Activated naive CD8-positive, alpha-beta T cell treated with anti-CD3 and anti-CD28 coated beads for 36 hours (primary cell): Measurements from ENCODE around the gene RASA4B. TPM values are rescaled to one million over a fixed set of nuclear protein-coding genes. Genes with fewer than 3 reads are reported as not detected.
A peak's percentile ranks its signal among the peaks of the same experiment; 100 is the strongest.

ENCODE experiments used
- DNase-seq: peaks from one replicate; pipeline ENCODE4 v3.0.0; 2021
- H3K27ac Mint-ChIP-seq: one replicate; pipeline ENCODE4 v1.8.0; 2022; ENCODE audit warnings: mild to moderate bottlenecking, moderate library complexity, mixed read lengths
- H3K27me3 Mint-ChIP-seq: one replicate; pipeline ENCODE4 v1.8.0; 2022; ENCODE audit warnings: mild to moderate bottlenecking, mixed read lengths
- H3K36me3 Mint-ChIP-seq: one replicate; pipeline ENCODE4 v1.8.0; 2021; ENCODE audit warnings: mild to moderate bottlenecking, mixed read lengths
- H3K4me1 Mint-ChIP-seq: one replicate; pipeline ENCODE4 v1.8.0; 2021; ENCODE audit warnings: mixed read lengths
- H3K4me3 Mint-ChIP-seq: one replicate; pipeline ENCODE4 v1.8.0; 2022; ENCODE audit warnings: mild to moderate bottlenecking, moderate library complexity, mixed read lengths
- H3K9me3 Mint-ChIP-seq: one replicate; pipeline ENCODE4 v1.8.0; 2022; ENCODE audit warnings: mixed read lengths
- total RNA-seq, 2 experiments: library from RNA; stranded (reverse); gene quantifications; one replicate each; pipeline ENCODE4 v1.2.3, GENCODE V29; 2021

The RASA4B gene
- total RNA-seq, 2 experiments from 2014 or later = 23.6 to 25.2 TPM

GRCh38 chr7:102469972-102470825 is 47.4 kb downstream of the RASA4B start:
- H3K27ac Mint-ChIP-seq = no peak overlapping the region
- H3K4me3 Mint-ChIP-seq = no peak overlapping the region
- no peaks in the 10 kb centered on the region for H3K36me3 Mint-ChIP-seq
- no peaks in the 10 kb centered on the region for H3K9me3 Mint-ChIP-seq
- no peak for DNase-seq
- H3K27me3 Mint-ChIP-seq = no peaks in the 10 kb centered on the region
- H3K4me1 Mint-ChIP-seq = peaks cover 12% of the 10 kb centered on the region

DNA sequence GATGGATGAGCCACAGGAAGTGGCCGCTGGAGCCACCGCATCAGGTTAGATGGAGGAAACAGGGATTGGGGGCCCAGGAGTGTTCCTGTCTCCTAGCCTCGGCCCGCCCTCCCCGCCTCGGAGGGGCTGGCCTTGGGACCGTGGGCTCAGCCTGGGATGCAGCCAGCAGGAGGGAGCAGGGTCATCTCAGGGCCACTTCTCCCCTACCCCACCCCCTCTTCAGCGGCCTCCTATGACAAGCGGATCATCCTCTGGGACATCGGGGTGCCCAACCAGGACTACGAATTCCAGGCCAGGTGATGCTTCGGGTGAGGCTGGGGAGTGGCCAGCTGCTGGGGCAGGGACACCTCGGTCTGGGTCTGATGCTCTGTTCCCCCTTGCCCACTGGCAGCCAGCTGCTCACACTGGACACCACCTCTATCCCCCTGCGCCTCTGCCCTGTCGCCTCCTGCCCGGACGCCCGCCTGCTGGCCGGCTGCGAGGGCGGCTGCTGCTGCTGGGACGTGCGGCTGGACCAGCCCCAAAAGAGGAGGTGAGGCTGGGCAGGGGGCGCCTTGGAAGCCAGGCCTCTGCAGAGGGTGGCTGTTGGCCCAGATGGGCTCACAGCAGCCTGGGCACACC is 48.1 kb downstream of the RASA4B start:
- Mint-ChIP-seq H3K27ac (no peak overlapping the region), H3K4me1 (peaks cover 12% of the 10 kb centered on the region)
- DNase-seq = no peak

DNA sequence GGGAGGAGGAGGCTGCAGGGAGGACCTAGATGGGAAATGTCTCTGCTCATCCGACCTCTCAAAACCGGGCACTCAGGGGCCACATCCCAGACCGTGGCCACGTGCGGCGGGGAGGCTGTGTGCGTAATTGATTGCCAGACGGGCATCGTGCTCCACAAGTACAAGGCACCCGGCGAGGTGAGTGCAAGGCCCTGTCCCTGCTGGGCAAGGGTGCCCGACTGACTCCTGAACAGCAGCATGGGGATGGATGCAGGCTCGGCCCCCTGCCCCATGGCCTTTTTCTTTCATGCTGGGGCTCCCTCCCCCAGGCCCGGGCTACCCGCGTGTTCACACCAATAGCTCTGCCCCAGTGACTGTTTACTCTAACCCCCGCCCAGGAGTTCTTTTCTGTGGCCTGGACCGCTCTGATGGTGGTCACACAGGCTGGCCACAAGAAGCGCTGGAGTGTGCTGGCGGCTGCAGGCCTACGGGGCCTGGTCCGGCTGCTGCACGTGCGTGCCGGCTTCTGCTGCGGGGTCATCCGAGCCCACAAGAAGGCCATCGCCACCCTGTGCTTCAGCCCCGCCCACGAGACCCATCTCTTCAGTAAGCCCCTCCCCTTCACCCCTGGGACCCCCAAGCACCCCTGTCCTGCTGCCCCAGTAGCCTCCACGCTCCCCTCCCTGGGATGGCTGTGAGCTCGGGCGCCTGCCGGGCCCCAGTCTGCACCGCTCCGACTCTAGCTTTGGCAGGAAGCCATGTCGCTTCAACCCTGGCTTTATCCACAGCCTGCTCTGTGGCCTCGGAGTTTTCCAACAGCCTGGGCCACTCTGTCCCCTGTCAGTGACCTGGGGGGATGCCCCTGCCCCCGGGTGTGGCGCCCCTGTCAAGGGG is 48.9 kb downstream of the RASA4B start:
- DNase-seq = no peak
- Mint-ChIP-seq H3K4me3 (no peak overlapping the region), H3K36me3 (no peaks in the 10 kb centered on the region), H3K4me1 (peaks cover 16% of the 10 kb centered on the region), H3K27me3 (no peaks in the 10 kb centered on the region), H3K27ac (no peak overlapping the region), H3K9me3 (no peaks in the 10 kb centered on the region)

More for the DNA sequence above, 48.1 kb downstream of the RASA4B start:
- Mint-ChIP-seq H3K27me3 (no peaks in the 10 kb centered on the region), H3K36me3 (no peaks in the 10 kb centered on the region), H3K9me3 (no peaks in the 10 kb centered on the region), H3K4me3 (no peak overlapping the region)

- H3K9me3 Mint-ChIP-seq = no peaks in the 10 kb centered on the region
- no peak for DNase-seq
- H3K4me3 Mint-ChIP-seq = no peak overlapping the region
- H3K27me3 Mint-ChIP-seq = no peaks in the 10 kb centered on the region
- H3K4me1 Mint-ChIP-seq = peaks cover 20% of the 10 kb centered on the region
- no peak overlapping the region for H3K27ac Mint-ChIP-seq
- H3K36me3 Mint-ChIP-seq = no peaks in the 10 kb centered on the region
Measured at GRCh38 chr7:102467581-102468477, 49.7 kb downstream of the RASA4B start.

DNA sequence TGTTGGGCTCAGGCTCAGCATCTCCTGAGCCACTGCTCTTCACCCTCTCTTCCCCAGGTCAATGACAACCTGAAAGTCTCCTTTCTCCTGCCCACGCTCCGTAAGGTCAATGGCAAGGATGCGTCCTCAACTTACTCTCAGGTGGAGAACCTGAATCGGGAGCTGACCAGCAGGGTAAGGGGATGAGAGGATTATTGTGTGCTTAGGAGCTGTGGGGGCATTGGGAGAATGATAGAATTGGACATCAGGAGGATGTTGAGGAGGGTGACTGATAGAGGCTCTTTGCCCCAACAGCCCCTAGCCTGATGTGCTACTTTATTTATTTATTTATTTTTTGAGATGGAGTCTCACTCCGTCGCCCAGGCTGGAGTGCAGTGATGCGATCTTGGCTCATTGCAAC is 51.5 kb downstream of the RASA4B start:
- DNase-seq = no peak
- H3K27me3 Mint-ChIP-seq = no peaks in the 10 kb centered on the region
- H3K36me3 Mint-ChIP-seq = no peaks in the 10 kb centered on the region
- H3K4me3 Mint-ChIP-seq = peak overlapping the region; percentile 93
- H3K4me1 Mint-ChIP-seq = peaks cover 20% of the 10 kb centered on the region
- no peaks in the 10 kb centered on the region for H3K9me3 Mint-ChIP-seq
- H3K27ac Mint-ChIP-seq = no peak overlapping the region

DNA sequence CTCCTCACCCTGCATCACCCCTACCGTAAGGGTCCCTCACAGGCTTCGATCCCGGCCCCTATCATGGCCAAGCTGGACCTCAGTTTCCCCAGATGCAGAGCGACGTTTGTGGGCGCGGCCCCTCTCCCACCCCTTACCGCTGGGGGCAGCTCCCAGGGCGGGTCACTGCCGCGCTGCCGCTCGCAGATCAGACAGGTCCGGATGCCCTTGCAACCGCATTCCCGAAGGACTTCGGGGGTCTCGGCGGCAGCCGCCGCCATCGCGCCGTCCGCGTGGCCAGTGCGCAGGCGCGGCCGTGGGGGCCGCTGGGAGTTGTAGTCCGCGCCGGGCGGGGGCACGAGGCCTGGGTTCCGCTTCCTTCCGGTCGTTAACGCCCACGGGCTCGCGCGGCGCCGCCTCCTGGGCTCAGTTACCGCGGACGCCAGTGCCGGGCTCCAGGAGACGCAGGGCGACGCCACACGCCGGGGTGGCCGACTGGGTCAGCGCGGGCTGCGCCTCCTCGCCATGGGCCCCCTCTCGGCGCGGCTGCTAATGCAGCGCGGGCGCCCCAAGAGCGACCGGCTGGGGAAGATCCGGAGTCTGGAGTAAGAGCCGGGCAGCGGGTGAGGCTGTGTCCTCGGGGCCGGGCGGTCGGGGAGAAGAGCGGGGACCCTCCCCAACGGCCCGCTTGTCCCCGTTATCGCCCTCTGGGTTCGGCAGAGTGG is 52.8 kb downstream of the RASA4B start, which contains the start of the genes ALKBH4 and LRWD1:
Gene ALKBH4, minus strand, starts transcription at position 287 of the 704 bp plus-strand sequence. Its CDS starts 27 bp downstream, at position 260.
Gene LRWD1, plus strand, starts transcription at position 408 of the 704 bp plus-strand sequence. Its CDS starts 97 bp downstream, at position 505.
- Mint-ChIP-seq H3K4me1 (peaks cover 20% of the 10 kb centered on the region), H3K36me3 (no peaks in the 10 kb centered on the region), H3K9me3 (no peaks in the 10 kb centered on the region), H3K4me3 (peak within 1 kb of the TSS; percentile 93), H3K27ac (peak within 1 kb of the TSS; percentile 81), H3K27me3 (no peaks in the 10 kb centered on the region)
- peak; percentile 98 for DNase-seq

DNA sequence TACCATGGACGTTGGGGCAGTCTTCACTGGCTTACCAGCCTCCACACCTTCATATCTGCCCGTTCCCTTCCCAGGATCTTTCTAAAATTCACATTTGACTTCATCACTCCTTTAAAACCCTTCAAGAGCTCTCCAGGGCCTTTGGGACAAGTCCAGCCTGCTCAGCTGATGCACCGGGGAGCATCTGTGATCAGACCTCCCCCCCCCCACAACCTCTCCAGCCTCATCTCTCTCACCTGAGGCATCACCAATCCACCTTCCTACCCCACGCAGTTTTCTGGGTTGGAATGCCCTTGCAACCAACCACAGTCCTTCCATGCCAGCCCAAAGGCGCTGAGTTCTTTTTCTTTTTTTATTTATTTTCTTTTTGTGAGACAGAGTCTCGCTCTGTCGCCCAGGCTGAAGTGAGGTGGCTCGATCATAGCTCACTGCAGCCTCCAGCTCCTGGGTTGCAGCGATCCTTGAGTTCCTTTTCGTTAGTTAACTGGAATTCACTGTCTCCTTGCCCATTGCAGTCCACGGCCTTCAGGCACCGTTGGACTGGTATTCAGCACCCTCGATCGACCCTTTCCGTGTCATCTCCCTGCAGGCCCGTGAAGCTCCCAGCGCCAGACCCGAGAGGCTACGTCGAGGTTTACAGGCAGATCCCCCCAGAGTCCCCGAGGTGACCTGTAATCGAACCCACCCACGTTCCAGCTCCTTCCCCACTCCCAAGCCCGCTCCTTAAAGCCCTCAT is 53.6 kb downstream of the RASA4B start:
- Mint-ChIP-seq H3K27ac (peak overlapping the region; percentile 81), H3K27me3 (no peaks in the 10 kb centered on the region), H3K4me1 (peaks cover 20% of the 10 kb centered on the region), H3K9me3 (no peaks in the 10 kb centered on the region), H3K36me3 (no peaks in the 10 kb centered on the region), H3K4me3 (peak overlapping the region; percentile 93)
- DNase-seq = no peak

DNA sequence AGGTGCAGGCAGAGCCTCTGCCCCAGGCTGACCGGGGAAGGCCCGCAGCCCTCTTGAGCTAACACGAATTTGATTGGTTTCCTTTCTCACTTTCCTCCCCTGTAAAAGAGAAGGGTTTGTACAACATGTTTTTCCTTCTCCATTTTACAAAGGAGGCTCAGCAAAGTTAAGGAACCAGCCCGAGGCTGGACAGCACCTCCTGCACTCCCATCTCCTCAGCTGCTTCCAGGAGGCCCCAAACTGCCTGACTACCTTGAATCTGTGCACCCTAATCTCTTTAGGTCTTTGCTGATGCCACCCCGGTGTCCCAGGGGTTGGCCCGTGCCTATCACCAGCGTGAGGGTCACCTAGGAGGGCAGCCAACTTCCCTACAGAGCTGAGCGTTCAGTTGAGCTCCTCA is 57.1 kb downstream of the RASA4B start:
- H3K27me3 Mint-ChIP-seq = no peaks in the 10 kb centered on the region
- peaks cover 2% of the 10 kb centered on the region for H3K36me3 Mint-ChIP-seq
- no peak overlapping the region for H3K4me3 Mint-ChIP-seq
- no peak for DNase-seq
- peak overlapping the region; percentile 19 for H3K27ac Mint-ChIP-seq
- peaks cover 8% of the 10 kb centered on the region for H3K4me1 Mint-ChIP-seq
- H3K9me3 Mint-ChIP-seq = no peaks in the 10 kb centered on the region

DNA sequence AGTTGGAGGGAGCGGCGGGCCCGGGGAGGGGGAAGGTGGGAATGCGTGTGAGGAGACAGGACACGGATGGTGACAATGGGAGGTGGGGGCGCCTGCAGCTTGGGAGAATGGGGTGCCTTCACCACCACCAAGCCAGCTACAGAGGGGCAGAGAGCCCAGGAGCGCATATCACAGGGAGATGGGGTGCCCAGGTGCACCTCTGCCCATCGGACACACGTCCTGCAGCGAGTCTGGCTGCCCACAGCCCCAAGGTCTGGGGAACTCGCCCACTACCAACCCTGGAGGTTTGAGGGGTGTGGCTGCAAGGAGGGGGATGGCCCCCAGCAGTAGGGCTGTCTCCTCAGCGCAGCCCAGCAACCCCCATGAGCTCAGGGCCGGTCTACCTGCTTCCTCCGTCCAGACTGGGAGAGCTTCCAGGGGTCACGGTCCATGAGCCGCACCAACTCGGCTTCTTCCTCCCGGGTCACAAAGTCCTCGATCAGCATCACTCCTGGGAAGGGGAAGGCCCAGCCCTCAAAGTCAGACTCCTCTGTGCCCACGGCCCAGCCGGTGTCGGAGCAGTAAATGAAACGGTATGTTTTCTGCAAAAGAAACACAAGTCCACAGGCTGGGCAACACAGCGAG is 58.2 kb downstream of the RASA4B start:
- Mint-ChIP-seq H3K9me3 (no peaks in the 10 kb centered on the region), H3K36me3 (peaks cover 2% of the 10 kb centered on the region), H3K4me3 (no peak overlapping the region), H3K27me3 (no peaks in the 10 kb centered on the region), H3K27ac (no peak overlapping the region), H3K4me1 (peaks cover 7% of the 10 kb centered on the region)
- no peak for DNase-seq

DNA sequence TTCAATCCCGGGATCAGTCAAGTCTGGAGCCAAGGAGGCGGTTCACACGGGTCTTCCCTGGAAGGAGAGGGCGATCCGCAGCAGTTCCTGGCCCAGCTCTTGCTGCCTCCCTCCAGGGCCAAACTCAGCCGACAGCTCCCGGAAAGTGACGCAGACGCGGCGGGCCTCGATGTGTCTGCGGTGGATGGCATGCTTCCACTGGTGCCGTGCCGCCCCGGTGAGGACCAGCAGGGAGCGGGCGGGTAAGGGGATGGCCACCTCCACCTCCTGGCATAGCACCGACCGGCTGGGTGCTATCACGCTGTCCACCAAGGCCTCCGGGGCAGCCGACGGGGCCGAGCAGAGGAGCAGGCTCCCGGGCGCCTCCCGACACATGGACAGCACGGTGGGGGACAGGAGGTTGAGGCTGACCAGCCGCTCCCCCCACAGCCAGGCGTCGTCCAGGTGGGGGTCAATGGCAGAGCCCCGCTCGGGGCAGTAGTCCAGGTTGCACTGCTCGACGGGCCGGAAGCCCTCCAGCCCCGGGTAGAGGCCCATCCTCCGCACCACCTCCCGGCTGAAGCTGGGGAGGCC is 60.1 kb downstream of the RASA4B start:
- no peaks in the 10 kb centered on the region for H3K4me1 Mint-ChIP-seq
- H3K27me3 Mint-ChIP-seq = no peaks in the 10 kb centered on the region
- H3K27ac Mint-ChIP-seq = no peak overlapping the region
- DNase-seq = no peak
- H3K36me3 Mint-ChIP-seq = peaks cover 2% of the 10 kb centered on the region
- H3K9me3 Mint-ChIP-seq = no peaks in the 10 kb centered on the region
- no peak overlapping the region for H3K4me3 Mint-ChIP-seq

DNA sequence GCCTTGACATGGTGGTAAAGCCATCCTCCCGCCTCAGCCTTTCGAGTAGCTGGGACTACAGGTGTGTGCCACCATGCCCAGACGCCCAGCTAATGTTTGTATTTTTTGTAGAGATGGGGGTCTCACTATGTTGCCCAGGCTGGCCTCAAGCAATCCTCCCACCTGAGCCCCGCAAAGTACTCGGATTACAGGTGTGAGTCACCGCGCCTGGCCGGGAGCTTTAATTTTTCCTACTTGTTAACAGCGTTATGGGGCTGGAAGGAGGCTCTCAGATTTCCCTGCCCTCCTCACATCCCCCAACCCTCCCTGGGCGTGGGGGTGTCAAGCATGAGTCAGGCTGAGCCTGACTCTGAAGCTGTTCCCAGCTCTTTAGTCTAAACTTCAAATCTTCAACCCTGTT is 61.2 kb downstream of the RASA4B start:
- H3K9me3 Mint-ChIP-seq = no peaks in the 10 kb centered on the region
- peaks cover 2% of the 10 kb centered on the region for H3K36me3 Mint-ChIP-seq
- H3K4me3 Mint-ChIP-seq = no peak overlapping the region
- no peak for DNase-seq
- no peak overlapping the region for H3K27ac Mint-ChIP-seq
- no peaks in the 10 kb centered on the region for H3K4me1 Mint-ChIP-seq
- H3K27me3 Mint-ChIP-seq = no peaks in the 10 kb centered on the region

GRCh38 chr7:102455596-102455995 is 62.0 kb downstream of the RASA4B start:
- H3K9me3 Mint-ChIP-seq = no peaks in the 10 kb centered on the region
- no peaks in the 10 kb centered on the region for H3K4me1 Mint-ChIP-seq
- no peaks in the 10 kb centered on the region for H3K27me3 Mint-ChIP-seq
- DNase-seq = no peak
- no peak overlapping the region for H3K4me3 Mint-ChIP-seq
- no peak overlapping the region for H3K27ac Mint-ChIP-seq
- peaks cover 2% of the 10 kb centered on the region for H3K36me3 Mint-ChIP-seq
